HepG2 (cell line): ENCODE results near the gene TAF6L. TPM values are rescaled to one million over a fixed set of nuclear protein-coding genes. Genes with fewer than 3 reads are reported as not detected.

Source experiments
- AKAP8 ChIP-seq: sonication (generic); formaldehyde crosslinking; IDR thresholded peaks from 2 replicates; pipeline ENCODE4 v1.5.1; 2020; ENCODE audit warnings: mild to moderate bottlenecking, missing genetic modification reagents
- ATF1 ChIP-seq: IDR thresholded peaks from 2 replicates; pipeline ENCODE4 v1.6.1; 2016; ENCODE audit warnings: mild to moderate bottlenecking, control low read depth
- CCDC6 ChIP-seq: sonication (generic); formaldehyde crosslinking; IDR thresholded peaks from 2 replicates; pipeline ENCODE4 v1.8.1; 2022; ENCODE audit warnings: mild to moderate bottlenecking, missing genetic modification reagents, moderate library complexity
- EED ChIP-seq: sonication (generic); formaldehyde crosslinking; IDR thresholded peaks from 2 replicates; pipeline ENCODE4 v1.5.0; 2020; ENCODE audit warnings: mild to moderate bottlenecking, missing genetic modification reagents
- ELF3 ChIP-seq: IDR thresholded peaks from 2 replicates; pipeline ENCODE4 v1.6.1; 2016; ENCODE audit warnings: missing genetic modification reagents, missing compliant biosample characterization
- GPBP1L1 ChIP-seq: sonication (generic); formaldehyde crosslinking; IDR thresholded peaks from 2 replicates; pipeline ENCODE4 v1.5.0; 2020; ENCODE audit warnings: mild to moderate bottlenecking, missing genetic modification reagents
- GRHL1 ChIP-seq: sonication (generic); formaldehyde crosslinking; conservative IDR thresholded peaks from 2 replicates; pipeline ENCODE4 v1.8.0; 2022; ENCODE audit warnings: missing genetic modification reagents
- HNF4A ChIP-seq: sonication (generic); formaldehyde crosslinking; IDR thresholded peaks from 2 replicates; pipeline ENCODE4 v1.4.0; 2020; ENCODE audit warnings: missing genetic modification reagents
- HOXA9 ChIP-seq: sonication (generic); formaldehyde crosslinking; IDR thresholded peaks from 2 replicates; pipeline ENCODE4 v1.8.1; 2022; ENCODE audit warnings: missing genetic modification reagents, mild to moderate bottlenecking, moderate library complexity, borderline replicate concordance
- IKZF5 ChIP-seq: IDR thresholded peaks from 2 replicates; pipeline ENCODE4 v1.6.1; 2018; ENCODE audit warnings: missing genetic modification reagents, mild to moderate bottlenecking, missing compliant biosample characterization
- ISL2 ChIP-seq: sonication (generic); formaldehyde crosslinking; IDR thresholded peaks from 2 replicates; pipeline ENCODE4 v1.5.0; 2020; ENCODE audit warnings: missing genetic modification reagents
- JDP2 ChIP-seq: sonication (generic); formaldehyde crosslinking; IDR thresholded peaks from 2 replicates; pipeline ENCODE4 v1.8.1; 2022; ENCODE audit warnings: missing genetic modification reagents, borderline replicate concordance
- JUNB ChIP-seq: sonication (generic); formaldehyde crosslinking; IDR thresholded peaks from 2 replicates; pipeline ENCODE4 v1.8.0; 2022; ENCODE audit warnings: missing genetic modification reagents, mild to moderate bottlenecking, borderline replicate concordance
- KMT2B ChIP-seq: IDR thresholded peaks from 2 replicates; pipeline ENCODE4 v1.6.1; 2016; ENCODE audit warnings: missing genetic modification reagents, missing compliant biosample characterization
- MED1 ChIP-seq: sonication (generic); formaldehyde crosslinking; IDR thresholded peaks from 2 replicates; pipeline ENCODE4 v1.4.0; 2020; ENCODE audit warnings: missing genetic modification reagents
- MEIS2 ChIP-seq: sonication (generic); formaldehyde crosslinking; IDR thresholded peaks from 2 replicates; pipeline ENCODE4 v1.9.0; 2021; ENCODE audit warnings: mild to moderate bottlenecking, missing genetic modification reagents
- TFDP1 ChIP-seq: IDR thresholded peaks from 2 replicates; pipeline ENCODE4 v1.6.1; 2016; ENCODE audit warnings: missing compliant biosample characterization, missing genetic modification reagents, borderline replicate concordance
- THAP9 ChIP-seq: sonication (generic); formaldehyde crosslinking; IDR thresholded peaks from 2 replicates; pipeline ENCODE4; 2020; ENCODE audit warnings: missing genetic modification reagents, mild to moderate bottlenecking, borderline replicate concordance
- ZNF20 ChIP-seq: sonication (generic); formaldehyde crosslinking; IDR thresholded peaks from 2 replicates; pipeline ENCODE4 v1.4.0; 2020; ENCODE audit warnings: mild to moderate bottlenecking, moderate library complexity, missing genetic modification reagents
- ZNF230 ChIP-seq: sonication (generic); formaldehyde crosslinking; IDR thresholded peaks from 2 replicates; pipeline ENCODE4 v1.4.0; 2020; ENCODE audit warnings: mild to moderate bottlenecking, missing genetic modification reagents
- ZNF234 ChIP-seq: sonication (generic); formaldehyde crosslinking; conservative IDR thresholded peaks from 2 replicates; pipeline ENCODE4 v1.5.1; 2020; ENCODE audit warnings: mild to moderate bottlenecking, missing genetic modification reagents
- ZNF383 ChIP-seq: sonication (generic); formaldehyde crosslinking; IDR thresholded peaks from 2 replicates; pipeline ENCODE4 v1.4.0; 2020; ENCODE audit warnings: missing genetic modification reagents, mild to moderate bottlenecking, borderline replicate concordance
- ZNF431 ChIP-seq: sonication (generic); formaldehyde crosslinking; IDR thresholded peaks from 2 replicates; pipeline ENCODE4 v1.9.0; 2022; ENCODE audit warnings: missing genetic modification reagents, low read depth, mild to moderate bottlenecking, borderline replicate concordance
- ZSCAN22 ChIP-seq: sonication (generic); formaldehyde crosslinking; IDR thresholded peaks from 2 replicates; pipeline ENCODE4 v1.4.0; 2020; ENCODE audit warnings: mild to moderate bottlenecking, missing genetic modification reagents
- polyA plus RNA-seq, 8 experiments: library from polyadenylated mRNA; depleted of rRNA in 3 of 8; stranded (reverse) in 7 of 8; unstranded in 1 of 8; fragments of >200 nt; fragmentation: Illumina TruSeq in 4 of 8; extraction: Trizol in 4 of 8; gene quantifications; 2 replicates each; pipeline versions ENCODE4 v1.2.1 to v1.2.3, GENCODE V29; 2011 to 2016; ENCODE audit warnings: low read depth in 4 of 8, missing spikeins in 1 of 8, mixed read lengths in 1 of 8; ENCODE audit not compliant: insufficient read depth in 1 of 8
- total RNA-seq, 5 experiments: library from RNA; depleted of rRNA; stranded (reverse); fragments of >200 nt; fragmentation: Illumina TruSeq; extraction: Trizol; gene quantifications; 2 replicates each; pipeline ENCODE4 v1.2.3, GENCODE V29; 2016; ENCODE audit warnings: low read depth in 1 of 5

The TAF6L gene
- total and polyA plus RNA-seq, 2 of the 13 experiments (the other 11 are each of a cell fraction or from before 2014, with no cell fraction given), result 12.6 to 19.4 TPM

GRCh38 chr11:62770778-62771143 lies 435 bp upstream of the TAF6L start (continued):
- no peak for TF ChIP-seq GRHL1 (CRISPR knock-in tag)
- no peak for TF ChIP-seq ZSCAN22
- TF ChIP-seq EED (CRISPR knock-in tag), result no peak
- TF ChIP-seq CCDC6 (CRISPR knock-in tag), result no peak
- TF ChIP-seq ZNF20 (CRISPR knock-in tag), result no peak
- TF ChIP-seq IKZF5, result no peak
- no peak for TF ChIP-seq TFDP1 (CRISPR knock-in tag)
- no peak for TF ChIP-seq AKAP8 (CRISPR knock-in tag)
- TF ChIP-seq ZNF234 (CRISPR knock-in tag), result no peak
- no peak for TF ChIP-seq JDP2 (CRISPR knock-in tag)
- peak; percentile 17; the same call in 1 of the 2 replicates for TF ChIP-seq HNF4A
- TF ChIP-seq JUNB (CRISPR knock-in tag), result no peak
- TF ChIP-seq ELF3 (CRISPR knock-in tag), result no peak
- no peak for TF ChIP-seq THAP9 (CRISPR knock-in tag)
- no peak for TF ChIP-seq ZNF230 (CRISPR knock-in tag)
- TF ChIP-seq MED1, result peak; percentile 9; the same call in 1 of the 2 replicates
- TF ChIP-seq KMT2B (CRISPR knock-in tag), result no peak
- no peak for TF ChIP-seq HOXA9 (CRISPR knock-in tag)
- TF ChIP-seq ZNF431 (CRISPR knock-in tag), result no peak
- TF ChIP-seq ZNF383 (CRISPR knock-in tag), result no peak
- no peak for TF ChIP-seq ATF1
- TF ChIP-seq GPBP1L1, result no peak
- peak; percentile 14; the same call in 1 of the 2 replicates for TF ChIP-seq ISL2 (CRISPR knock-in tag)
- TF ChIP-seq MEIS2 (CRISPR knock-in tag), result peak; percentile 37; the same call in 1 of the 2 replicates
